Left colon (tissue), 2 donors: Measurements from ENCODE around the gene SPACA6. TPM values are rescaled to one million over a fixed set of nuclear protein-coding genes. Genes with fewer than 3 reads are reported as not detected.

Source experiments
- ATAC-seq: fragments of 200-7000 bp; cut with Tn5 transposase; one replicate; pipeline ENCODE4 v1.9.1; 2020; ENCODE audit warnings: mild to moderate bottlenecking, moderate library complexity
- DNase-seq, 2 donors: peaks; one replicate each; pipeline ENCODE4 v3.0.0-alpha.2; 2020
- intact Hi-C, 2 donors: fragments of 100-400 bp; cut with DNase I in 1 of 2; cut with micrococcal nuclease in 1 of 2; formaldehyde crosslinking; loops; one replicate each; pipeline versions ENCODE4 v1.11.2 to v1.14.0; 2022; cut with DNase I, micrococcal nuclease
- total RNA-seq, 2 donors: library from RNA; stranded (reverse); fragmentation: NEBNext Ultra II Directional; extraction: Animal tissue kit (Norgen Biotek cat#: 25700); gene quantifications; one replicate each; pipeline ENCODE4 v1.2.1, GENCODE V29; 2021
- donor health status: DM: no; HTN: no; CAD: no.
- donor health status: DM: yes; HTN: yes; CAD: no.

SPACA6 gene
- total RNA-seq, 2 donors from 2014 or later, result 4.1 to 5.2 TPM

GRCh38 chr19:51702103-51702824 lies 9.1 kb downstream of the SPACA6 start:
- ATAC-seq (peak; percentile 9), DNase-seq (peak; percentile 66 to 70)
- intact Hi-C loops, result no loop called here

GRCh38 chr19:51702825-51703574 lies 9.9 kb downstream of the SPACA6 start:
- DNase-seq, result peak; percentile 52 to 72
- intact Hi-C loops, result no loop called here
- peak; percentile 28 for ATAC-seq

GRCh38 chr19:51703575-51704515 lies 10.7 kb downstream of the SPACA6 start:
- DNase-seq, result peak; percentile 96 to 99
- peak; percentile 97 for ATAC-seq
- intact Hi-C loops, result no loop called here

GRCh38 chr19:51704626-51705025 lies 11.5 kb downstream of the SPACA6 start:
- DNase-seq (no peak), ATAC-seq (no peak)
- intact Hi-C loops, result no loop called here

- DNase-seq (no peak), ATAC-seq (no peak)
- intact Hi-C loops, result no loop called here
Observed at GRCh38 chr19:51706296-51706695, 13.2 kb downstream of the SPACA6 start.

GRCh38 chr19:51706885-51707284 lies 13.8 kb downstream of the SPACA6 start:
- ATAC-seq (no peak), DNase-seq (no peak)
- intact Hi-C loops, result no loop called here

GRCh38 chr19:51708811-51709210 lies 15.7 kb downstream of the SPACA6 start:
- DNase-seq (no peak), ATAC-seq (no peak)
- intact Hi-C loops, result no loop called here

- no peak for DNase-seq
- intact Hi-C loops, result no loop called here
- ATAC-seq, result no peak
Observed at GRCh38 chr19:51709575-51709974, 16.4 kb downstream of the SPACA6 start.

- DNase-seq, result no peak
- no peak for ATAC-seq
- intact Hi-C loops, result no loop called here
Observed at GRCh38 chr19:51710163-51710562, 17.0 kb downstream of the SPACA6 start.

GRCh38 chr19:51711702-51712101 lies 18.6 kb downstream of the SPACA6 start:
- ATAC-seq (no peak), DNase-seq (no peak)
- intact Hi-C loops, result no loop called here

GRCh38 chr19:51712461-51713081 lies 19.4 kb downstream of the SPACA6 start:
- no peak for DNase-seq
- ATAC-seq, result peak; percentile 51
- intact Hi-C loops, result no loop called here

- ATAC-seq (no peak), DNase-seq (no peak)
- intact Hi-C loops, result no loop called here
Observed at GRCh38 chr19:51713319-51714285, 20.5 kb downstream of the SPACA6 start.

GRCh38 chr19:51714848-51715247 lies 21.7 kb downstream of the SPACA6 start:
- intact Hi-C loops, result no loop called here
- ATAC-seq (no peak), DNase-seq (no peak)

GRCh38 chr19:51715850-51716249 lies 22.7 kb downstream of the SPACA6 start:
- intact Hi-C loops, result no loop called here
- DNase-seq (no peak), ATAC-seq (no peak)

- intact Hi-C loops, result no loop called here
- ATAC-seq, result no peak
- no peak for DNase-seq
Observed at GRCh38 chr19:51716925-51717324, 23.8 kb downstream of the SPACA6 start.

GRCh38 chr19:51719251-51719988 lies 26.3 kb downstream of the SPACA6 start:
- no peak for ATAC-seq
- no peak for DNase-seq
- intact Hi-C loops, result no loop called here

- no peak for DNase-seq
- no peak for ATAC-seq
- intact Hi-C loops, result no loop called here
Observed at GRCh38 chr19:51721905-51722304, 28.8 kb downstream of the SPACA6 start.
